Putamen (tissue), 1 donor: ENCODE results near the gene KAT7.

Source experiments
- DNase-seq: peaks from one replicate; pipeline ENCODE4 v3.0.0-alpha.2; 2016; ENCODE audit warnings: low spot score

The KAT7 gene

GRCh38 chr17:49760932-49761558 lies 27.4 kb upstream of the KAT7 start:
- DNase-seq: no peak

DNA sequence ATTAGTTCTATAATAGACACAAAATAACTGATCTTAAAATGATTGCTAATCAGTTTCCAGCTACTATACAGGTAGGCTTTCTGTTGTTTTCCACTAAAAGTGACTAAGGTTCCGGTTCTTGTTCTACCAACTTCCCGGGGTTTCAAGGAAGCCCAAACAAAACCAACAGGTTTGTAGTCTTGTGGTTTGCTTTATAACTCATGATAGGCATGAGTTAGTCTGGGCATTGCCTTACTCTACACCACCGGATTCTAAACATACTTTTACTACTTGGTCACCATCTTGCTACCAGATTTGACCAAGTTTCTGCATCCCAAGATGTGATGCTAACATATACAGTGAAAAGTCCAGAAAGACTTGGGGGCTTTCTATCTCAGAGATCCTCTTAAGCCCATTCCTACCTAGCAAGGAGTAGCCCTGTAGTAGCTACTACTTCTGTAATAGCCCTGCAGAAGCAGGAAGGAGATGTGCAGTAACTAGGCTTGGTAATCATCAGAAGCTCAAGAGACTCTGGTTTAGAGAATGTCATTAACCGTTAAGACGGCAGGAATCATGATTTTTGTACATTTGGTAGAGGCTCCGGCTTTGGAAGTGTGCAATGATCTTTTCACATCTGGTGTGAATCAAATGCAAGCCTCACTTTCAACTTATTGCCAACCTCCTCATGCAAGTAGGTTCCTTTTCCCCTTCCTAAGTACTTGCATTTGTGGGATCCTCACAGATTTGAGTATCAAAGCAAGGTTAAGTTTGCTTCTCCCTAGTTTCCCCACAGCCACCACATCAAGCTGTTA lies 26.1 kb upstream of the KAT7 start:
- DNase-seq: no peak

GRCh38 chr17:49763735-49764558 lies 24.5 kb upstream of the KAT7 start, which contains the start of gene FAM117A:
FAM117A (minus strand) TSS chr17:49764131; CDS start chr17:49764087, 44 bp downstream.
- peak; percentile 98 for DNase-seq

DNA sequence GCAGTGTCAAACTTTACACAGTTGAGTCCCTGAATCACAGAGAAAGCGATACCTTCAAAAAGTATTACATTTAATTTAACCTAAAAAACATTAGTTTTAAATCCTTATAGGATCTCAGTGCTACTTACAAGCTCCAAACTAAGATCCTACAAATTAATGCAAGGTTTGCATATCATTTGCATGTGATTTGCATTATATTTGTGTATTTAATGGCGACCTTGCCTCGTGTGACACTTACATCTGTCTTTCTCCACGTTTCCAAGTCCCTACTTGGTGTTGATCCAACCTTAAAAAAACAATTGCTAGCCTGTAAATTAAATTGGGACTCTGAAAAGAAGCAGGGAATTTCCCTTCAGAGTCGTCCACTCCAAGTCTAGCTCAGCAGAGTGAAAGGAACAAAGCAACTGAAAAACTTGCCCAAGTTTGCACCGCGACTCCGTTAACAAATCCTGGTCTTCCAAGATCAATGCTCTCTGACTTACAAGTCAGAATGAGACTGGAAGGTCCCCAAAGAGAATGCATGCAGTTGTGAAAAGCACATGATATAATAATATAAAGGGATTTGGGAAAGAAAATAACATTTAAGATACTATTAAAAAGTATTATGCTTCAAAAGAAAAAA lies 23.8 kb upstream of the KAT7 start:
- DNase-seq: no peak

GRCh38 chr17:49766918-49767530 lies 21.5 kb upstream of the KAT7 start:
- DNase-seq: no peak

- DNase-seq: no peak
Observed at GRCh38 chr17:49775546-49776260, 12.8 kb upstream of the KAT7 start.

DNA sequence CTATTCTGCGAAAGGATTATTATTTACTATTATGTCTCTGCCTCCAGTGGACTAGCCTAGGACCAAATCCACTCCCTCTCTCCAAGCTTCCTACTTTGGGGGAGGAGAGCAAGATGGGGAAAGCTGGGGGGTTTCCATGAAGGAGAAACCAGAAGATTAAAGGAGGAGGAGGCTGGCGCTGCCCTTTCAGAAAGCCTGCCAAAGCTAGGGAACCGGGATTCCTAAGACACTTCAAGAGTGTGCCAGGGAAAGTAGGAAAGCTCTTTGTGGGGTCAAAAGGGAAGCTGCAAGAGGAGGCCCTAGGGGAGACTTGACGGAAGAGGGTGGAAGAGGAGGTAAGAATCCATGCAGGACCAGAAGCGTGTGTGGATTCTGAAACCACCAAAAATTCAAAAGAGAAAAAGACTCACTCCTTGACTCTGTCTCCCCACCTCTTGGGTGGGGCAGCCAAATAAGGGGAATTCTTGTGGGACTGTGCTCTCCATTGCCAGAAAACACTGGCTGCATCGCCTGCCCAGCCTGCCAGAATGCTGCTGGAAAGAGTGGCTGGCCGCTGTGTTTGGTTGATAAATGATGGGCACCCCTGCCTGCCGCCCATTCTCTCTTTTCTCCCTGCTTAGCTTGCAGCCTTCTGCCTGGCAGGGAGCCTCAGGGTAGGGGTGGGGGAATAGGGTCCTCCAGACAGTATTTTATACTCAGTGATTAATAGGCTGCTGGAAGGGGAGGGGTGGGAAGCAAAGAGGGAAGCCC lies 11.8 kb upstream of the KAT7 start:
- no peak for DNase-seq

DNA sequence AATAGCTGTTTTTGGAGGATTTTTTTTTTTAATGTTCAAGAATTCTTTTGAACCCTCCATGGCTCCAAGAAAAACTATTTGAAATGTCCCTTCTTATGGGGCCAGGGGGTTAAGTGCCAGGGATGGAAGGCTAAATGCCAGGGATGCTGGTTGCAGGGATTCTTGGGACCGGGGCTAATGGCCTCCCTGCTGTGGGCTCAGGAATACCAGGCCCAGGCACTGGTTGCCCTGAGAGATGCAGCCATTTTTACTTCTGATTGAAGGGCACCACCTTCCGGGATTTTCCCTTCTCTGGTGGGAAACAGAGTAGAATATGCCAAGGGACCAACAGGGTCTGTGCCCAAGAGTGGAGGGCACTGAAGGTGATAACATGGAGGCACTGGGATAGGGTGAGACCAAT lies 10.9 kb upstream of the KAT7 start:
- DNase-seq: no peak

- DNase-seq: no peak
Observed at GRCh38 chr17:49779156-49779738, 9.2 kb upstream of the KAT7 start.

- DNase-seq: no peak
Observed at GRCh38 chr17:49779739-49780231, 8.7 kb upstream of the KAT7 start.

- no peak for DNase-seq
Observed at GRCh38 chr17:49783071-49783715, 5.3 kb upstream of the KAT7 start.

DNA sequence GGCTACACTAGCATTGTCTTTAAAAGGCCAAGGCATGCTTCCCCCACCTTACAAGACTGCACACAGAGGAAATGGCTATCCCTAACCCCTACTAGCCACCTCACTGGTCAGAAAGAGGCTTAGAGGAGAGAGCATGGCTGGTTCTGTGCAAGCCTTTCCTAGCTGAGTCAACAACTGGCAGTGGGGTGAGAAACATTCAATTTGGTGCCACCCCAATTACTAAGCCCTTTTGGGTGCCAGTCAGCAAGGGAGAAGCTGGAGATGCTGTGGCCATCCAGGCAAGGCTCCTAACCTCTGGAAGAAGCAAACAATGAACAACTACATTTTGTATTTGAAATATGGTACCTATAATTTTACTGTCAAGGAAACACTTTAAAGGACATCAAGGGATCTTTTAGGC lies 4.7 kb upstream of the KAT7 start:
- DNase-seq: no peak

DNA sequence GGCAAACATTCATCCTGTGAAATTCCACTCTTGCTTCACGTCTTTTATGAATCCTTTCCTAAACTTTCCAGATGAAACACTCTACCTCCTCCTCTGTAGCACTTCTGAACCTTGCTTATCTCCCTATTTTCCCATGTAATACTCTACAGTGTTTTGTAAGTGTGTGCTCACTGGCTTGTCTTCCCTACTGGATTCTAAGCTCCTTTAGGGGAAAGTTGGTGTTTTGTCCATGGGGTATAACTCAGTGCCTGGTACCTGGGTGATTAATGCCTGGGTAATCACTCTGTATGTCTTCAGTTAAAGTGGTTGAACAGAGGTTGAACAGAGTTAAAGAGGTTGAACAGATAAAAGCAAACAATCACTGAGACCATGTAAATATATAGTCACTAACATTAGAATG lies 3.8 kb upstream of the KAT7 start:
- DNase-seq: no peak

GRCh38 chr17:49787884-49788477 lies 500 bp upstream of the KAT7 start:
- DNase-seq: no peak

DNA sequence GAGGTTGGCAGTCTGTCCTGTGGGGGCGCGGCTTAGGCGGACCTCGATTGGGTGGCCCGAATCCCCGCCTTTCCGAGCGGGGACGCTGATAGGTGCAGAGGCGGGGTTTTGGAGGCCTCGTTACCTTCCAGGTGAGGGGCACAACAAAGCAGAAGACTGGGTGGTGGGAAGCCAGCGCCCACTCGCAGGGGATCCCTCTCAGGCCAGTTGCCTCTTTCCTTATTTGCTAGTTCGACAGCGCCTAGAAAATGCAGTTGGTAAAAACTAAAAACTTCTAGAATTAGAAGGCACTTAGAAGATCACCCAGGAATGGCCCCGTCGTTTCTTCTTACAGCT lies 730 bp downstream of the KAT7 start:
- DNase-seq: no peak

- no peak for DNase-seq
Observed at GRCh38 chr17:49793309-49793708, 4.8 kb downstream of the KAT7 start.

- DNase-seq: no peak
Observed at GRCh38 chr17:49795372-49795771, 6.9 kb downstream of the KAT7 start.

DNA sequence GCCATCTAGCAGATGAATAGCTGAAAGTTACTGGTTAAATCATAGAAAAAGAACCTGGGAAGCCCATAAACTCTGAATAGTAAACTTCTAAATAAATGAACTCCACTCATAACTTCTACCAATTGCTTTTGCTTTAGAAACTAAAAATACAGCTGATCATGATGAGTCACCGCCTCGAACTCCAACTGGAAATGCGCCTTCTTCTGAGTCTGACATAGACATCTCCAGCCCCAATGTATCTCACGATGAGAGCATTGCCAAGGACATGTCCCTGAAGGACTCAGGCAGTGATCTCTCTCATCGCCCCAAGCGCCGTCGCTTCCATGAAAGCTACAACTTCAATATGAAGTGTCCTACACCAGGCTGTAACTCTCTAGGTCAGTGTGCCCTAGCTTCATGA lies 9.7 kb downstream of the KAT7 start:
- no peak for DNase-seq

- no peak for DNase-seq
Observed at GRCh38 chr17:49798738-49799137, 10.3 kb downstream of the KAT7 start.
